ENCODE results near the gene MXRA7. TPM values are rescaled to one million over a fixed set of nuclear protein-coding genes. Genes with fewer than 3 reads are reported as not detected.
A peak's percentile ranks its signal among the peaks of the same experiment; 100 is the strongest.
"Not testable (repeated sequence)": the region's sequence is repeated elsewhere in the genome, so short reads cannot be mapped to it uniquely, and the experiment has no call there.

Gene MXRA7
- total RNA-seq, 4 donors from 2014 or later: 124 to 230 (median 197) TPM

DNA sequence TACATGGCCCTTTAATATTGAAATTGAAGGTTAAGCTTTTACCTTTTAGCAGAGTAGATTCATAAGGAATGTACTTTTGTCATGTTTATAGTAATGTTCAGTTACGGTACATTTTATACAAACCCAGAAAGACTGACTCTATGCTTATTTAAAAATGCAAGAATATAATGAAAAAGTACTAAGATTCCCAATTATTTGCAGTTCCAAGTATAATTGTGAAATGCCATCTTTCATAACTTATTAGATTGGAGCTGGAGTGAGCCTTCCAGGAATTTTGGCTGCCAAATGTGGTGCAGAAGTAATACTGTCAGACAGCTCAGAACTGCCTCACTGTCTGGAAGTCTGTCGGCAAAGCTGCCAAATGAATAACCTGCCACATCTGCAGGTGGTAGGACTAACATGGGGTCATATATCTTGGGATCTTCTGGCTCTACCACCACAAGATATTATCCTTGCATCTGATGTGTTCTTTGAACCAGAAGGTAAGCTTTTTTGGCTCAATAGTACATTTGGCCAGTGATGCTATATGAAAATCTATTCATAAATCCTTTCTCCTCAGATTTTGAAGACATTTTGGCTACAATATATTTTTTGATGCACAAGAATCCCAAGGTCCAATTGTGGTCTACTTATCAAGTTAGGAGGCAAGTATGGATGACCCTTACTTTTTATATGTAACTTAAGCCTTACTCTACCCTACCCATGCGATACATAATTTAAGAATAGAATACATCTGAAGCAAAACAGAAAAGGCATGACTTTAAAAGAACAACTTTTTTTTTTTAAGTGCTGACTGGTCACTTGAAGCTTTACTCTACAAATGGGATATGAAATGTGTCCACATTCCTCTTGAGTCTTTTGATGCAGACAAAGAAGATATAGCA lies 22.2 kb upstream of the MXRA7 start:
- H3K9me3 ChIP-seq: no peaks in the 10 kb centered on the region
- H3K36me3 ChIP-seq: peaks cover 0 to 65% (median 13%) of the 10 kb centered on the region in 3 donors
- H3K4me3 ChIP-seq: no peak overlapping the region
- H3K4me1 ChIP-seq: peaks cover 0 to 78% (median 36%) of the 10 kb centered on the region in 4 donors
- H3K27me3 ChIP-seq: no peaks in the 10 kb centered on the region
- no peak for DNase-seq (ENCODE audit: low spot score in 2 of 2)
- no peak for TF ChIP-seq POLR2A (IDR thresholded peaks at IDR 0.05)
- 53 to 68% methylated on average over 3 of the region's 3 CpGs for WGBS, 2 donors
- H3K27ac ChIP-seq: no peak overlapping the region

GRCh38 chr17:76731800-76732733 lies 21.3 kb upstream of the MXRA7 start:
- not testable (repeated sequence) for H3K4me3 ChIP-seq; H3K27me3 ChIP-seq; H3K27ac ChIP-seq; H3K9me3 ChIP-seq; DNase-seq (ENCODE audit: low spot score in 2 of 2)
- H3K4me1 ChIP-seq: peaks cover 0 to 86% (median 43%) of the 10 kb centered on the region in 4 donors
- H3K36me3 ChIP-seq: peaks cover 0 to 65% (median 13%) of the 10 kb centered on the region in 3 donors
- WGBS, 2 donors: 86 to 87% methylated on average over 13 of the region's 13 CpGs

DNA sequence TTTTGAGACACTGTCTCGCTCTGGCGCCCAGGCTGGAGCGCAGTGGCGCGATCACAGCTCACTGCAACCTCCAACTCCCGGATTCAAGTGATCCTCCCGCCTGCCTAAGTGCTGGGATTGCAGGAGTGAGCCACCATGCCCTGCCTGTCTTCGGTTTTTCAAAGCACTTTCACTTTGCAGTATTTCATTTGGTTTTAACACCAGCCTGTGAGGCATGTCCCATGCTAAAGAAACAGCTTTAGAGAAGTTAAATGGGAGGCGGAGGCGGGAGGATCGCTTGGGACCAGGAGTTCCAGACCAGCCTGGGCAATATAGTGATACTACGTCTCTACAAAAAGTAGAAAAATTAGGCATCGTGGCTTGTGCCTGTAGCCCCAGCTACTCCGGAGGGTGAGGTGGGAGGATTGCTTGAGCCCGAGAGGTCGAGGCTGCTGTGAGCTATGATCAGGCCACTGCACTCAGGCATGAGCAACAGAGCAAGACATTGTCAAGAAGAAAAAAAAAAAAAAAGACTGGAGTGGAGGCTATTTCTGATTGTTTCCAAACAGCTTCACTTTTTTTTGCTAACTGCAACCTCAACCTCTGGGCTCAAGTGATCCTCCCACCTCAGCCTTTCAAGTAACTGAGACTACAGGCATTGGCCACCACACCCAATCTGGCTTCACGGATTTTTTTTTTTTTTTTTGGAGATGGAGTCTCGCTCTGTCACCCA lies 17.1 kb upstream of the MXRA7 start:
- Histone ChIP-seq H3K36me3 (peaks cover 3 to 53% (median 3%) of the 10 kb centered on the region in 3 donors), H3K9me3 (no peaks in the 10 kb centered on the region), H3K4me1 (peaks cover 0 to 82% (median 37%) of the 10 kb centered on the region in 4 donors), H3K27me3 (no peaks in the 10 kb centered on the region), H3K27ac (peak overlapping the region; percentile 95 to 100 (median 99)), H3K4me3 (peak overlapping the region; percentile 65 to 90 (median 86))
- TF ChIP-seq CTCF (IDR thresholded peaks at IDR 0.05): no peak
- TF ChIP-seq POLR2A (IDR thresholded peaks at IDR 0.05): no peak
- TF ChIP-seq EP300 (IDR thresholded peaks at IDR 0.05): no peak
- no peak for DNase-seq (ENCODE audit: low spot score in 2 of 2)
- 45 to 51% methylated on average over 18 of the region's 18 CpGs for WGBS, 2 donors

DNA sequence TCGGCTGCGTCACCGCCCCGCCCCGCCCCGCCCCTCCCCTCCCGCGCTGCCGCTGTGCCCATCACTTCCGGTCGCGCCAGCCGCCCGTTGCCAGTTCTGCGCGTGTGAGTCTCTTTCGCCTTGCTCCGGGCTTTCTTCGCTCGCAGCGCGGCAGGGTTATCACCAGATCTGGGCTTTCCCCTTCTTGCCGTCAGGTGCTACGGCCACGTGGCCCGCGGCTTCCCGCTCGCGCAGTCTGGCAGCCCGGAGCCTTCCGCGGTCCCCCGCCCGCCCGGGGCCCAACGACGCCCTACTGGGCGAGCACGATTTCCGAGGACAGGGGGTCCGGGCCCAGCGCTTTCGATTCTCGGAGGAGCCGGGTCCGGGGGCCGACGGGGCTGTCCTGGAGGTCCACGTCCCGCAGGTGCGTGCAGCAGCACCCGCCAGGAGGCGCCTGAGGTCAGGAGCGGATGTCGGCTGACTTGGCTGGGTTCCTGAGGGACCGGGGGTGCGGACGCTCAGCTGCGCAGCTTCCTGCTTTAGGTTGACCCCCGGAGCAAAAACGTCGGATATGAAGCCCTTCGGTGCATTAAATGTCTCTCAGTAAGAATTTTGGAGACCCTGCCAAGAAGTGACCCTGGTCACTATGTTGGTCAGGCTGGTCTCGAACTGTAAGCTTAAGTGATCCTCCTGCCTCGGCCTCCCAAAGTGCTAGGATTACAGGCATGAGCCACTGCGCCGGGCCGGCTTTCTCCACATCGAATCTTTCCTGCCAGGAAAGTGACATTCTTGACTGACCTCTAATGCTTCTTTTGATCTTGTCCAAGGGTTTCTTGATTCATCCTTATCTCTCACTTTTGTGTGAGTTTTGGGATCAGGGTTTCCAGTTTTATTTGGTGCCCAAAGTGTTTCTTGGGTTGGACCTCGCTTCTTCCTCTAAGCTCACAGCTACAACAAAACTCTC lies 16.3 kb upstream of the MXRA7 start, which contains the start of gene METTL23:
Gene METTL23, plus strand, starts transcription at position 64 of the 943 bp plus-strand sequence. CDS start 2,872 bp downstream, outside the sequence.
- Histone ChIP-seq H3K36me3 (peaks cover 3 to 53% (median 4%) of the 10 kb centered on the region in 3 donors), H3K4me1 (peaks cover 0 to 79% (median 34%) of the 10 kb centered on the region in 4 donors), H3K27me3 (no peaks in the 10 kb centered on the region), H3K9me3 (no peaks in the 10 kb centered on the region), H3K27ac (peak within 1 kb of the TSS; percentile 95 to 100 (median 99)), H3K4me3 (peak within 1 kb of the TSS; percentile 65 to 90 (median 86))
- TF ChIP-seq POLR2A (IDR thresholded peaks at IDR 0.05) (peak; percentile 60 to 61), EP300 (IDR thresholded peaks at IDR 0.05) (peak in 1 of 2 donors; percentile 94), CTCF (IDR thresholded peaks at IDR 0.05) (peak; percentile 71 to 96 (median 76))
- DNase-seq (ENCODE audit: low spot score in 2 of 2): peak; percentile 71 to 82
- 1 to 4% methylated on average over 26 to 58 of the region's 71 CpGs for WGBS, 2 donors

DNA sequence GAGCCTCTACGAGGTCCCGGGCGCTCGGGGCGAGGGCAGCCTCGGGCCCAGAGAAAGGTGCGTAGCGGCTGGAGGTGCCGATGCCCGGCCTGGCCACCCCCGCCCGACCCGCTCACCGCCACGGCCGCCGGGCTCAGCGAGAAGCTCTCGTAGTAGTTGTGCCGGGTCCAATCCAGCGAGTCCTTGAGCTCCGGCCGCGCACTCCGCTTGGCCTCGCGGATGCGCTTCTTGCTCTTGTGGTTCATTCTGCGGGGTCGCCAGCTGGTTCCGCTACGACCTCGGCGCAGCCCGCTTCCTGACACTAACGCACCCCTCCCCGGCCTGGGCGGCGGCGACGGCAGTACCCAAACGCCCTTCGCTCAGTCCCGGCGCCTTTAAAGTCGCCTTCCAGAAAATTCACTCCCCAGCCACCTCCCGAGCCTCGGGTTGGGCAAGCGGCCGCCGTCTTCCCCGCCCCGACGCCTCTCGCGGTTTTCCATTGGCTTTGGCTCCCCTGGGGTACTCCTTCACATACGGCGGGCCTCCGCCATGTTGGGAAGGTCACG lies 15.5 kb upstream of the MXRA7 start, which contains the start of gene JMJD6:
Gene JMJD6, minus strand, starts transcription at position 376 of the 545 bp plus-strand sequence. Its CDS starts 131 bp downstream, at position 245.
- WGBS, 2 donors: 1% methylated on average over 30 to 42 of the region's 60 CpGs
- Histone ChIP-seq H3K4me3 (peak within 1 kb of the TSS; percentile 65 to 90 (median 86)), H3K27ac (peak within 1 kb of the TSS; percentile 95 to 100 (median 99)), H3K36me3 (peaks cover 3 to 53% (median 11%) of the 10 kb centered on the region in 3 donors), H3K27me3 (no peaks in the 10 kb centered on the region), H3K4me1 (peaks cover 0 to 75% (median 34%) of the 10 kb centered on the region in 4 donors), H3K9me3 (no peaks in the 10 kb centered on the region)
- DNase-seq (ENCODE audit: low spot score in 2 of 2): peak; percentile 92
- TF ChIP-seq EP300 (IDR thresholded peaks at IDR 0.05) (peak; percentile 71 to 98), CTCF (IDR thresholded peaks at IDR 0.05) (peak in 1 of 5 experiments; percentile 14), POLR2A (IDR thresholded peaks at IDR 0.05) (peak; percentile 72 to 92)
